WTC11 (cell line): Measurements from ENCODE around the gene FOXJ3. TPM values are rescaled to one million over a fixed set of nuclear protein-coding genes. Genes with fewer than 3 reads are reported as not detected.

Experiments
- ATAC-seq: fragments of 200-7000 bp; cut with Tn5 transposase; 2 replicates; pipeline ENCODE4 v1.10.0; 2021; ENCODE audit warnings: mild to moderate bottlenecking, moderate library complexity
- CTCF ChIA-PET: fragments of 300-600 bp; sonication (Branson Sonifier 250); formaldehyde crosslinking; loops from one replicate; lab custom pipeline; 2021; ENCODE audit warnings: antibody characterized with exemption; lab: Charles Lee
- POLR2A ChIA-PET: fragments of 350-600 bp; sonication (Branson Sonifier 250); formaldehyde crosslinking; loops from one replicate; lab custom pipeline; 2021; ENCODE audit warnings: antibody characterized with exemption; lab: Charles Lee
- DNase-seq: peaks from one replicate; pipeline ENCODE4 v3.0.0; 2021; ENCODE audit warnings: low spot score
- H3K27ac Mint-ChIP-seq: 2 replicates; pipeline ENCODE4 v1.8.0; 2021; ENCODE audit warnings: mixed read lengths
- H3K27me3 Mint-ChIP-seq: 2 replicates; pipeline ENCODE4 v1.8.0; 2021; ENCODE audit warnings: low read depth, mild to moderate bottlenecking, moderate library complexity, mixed read lengths
- H3K36me3 Mint-ChIP-seq: 2 replicates; pipeline ENCODE4 v1.8.0; 2021; ENCODE audit warnings: mixed read lengths
- H3K4me1 Mint-ChIP-seq: 2 replicates; pipeline ENCODE4 v1.8.0; 2022; ENCODE audit warnings: mixed read lengths
- H3K4me3 Mint-ChIP-seq: 2 replicates; pipeline ENCODE4 v1.8.0; 2021; ENCODE audit warnings: mild to moderate bottlenecking, moderate library complexity, mixed read lengths
- H3K9me3 Mint-ChIP-seq: 2 replicates; pipeline ENCODE4 v1.8.0; 2021; ENCODE audit warnings: mixed read lengths
- ATF2 ChIP-seq: sonication (generic); formaldehyde crosslinking; IDR thresholded peaks from 2 replicates; pipeline ENCODE4 v1.8.1; 2022; ENCODE audit warnings: low read depth, missing genetic modification reagents, borderline replicate concordance
- CBFB ChIP-seq: sonication (generic); formaldehyde crosslinking; IDR thresholded peaks from 2 replicates; pipeline ENCODE4 v1.8.1; 2022; ENCODE audit warnings: mild to moderate bottlenecking, low read depth, missing genetic modification reagents
- CREM ChIP-seq: sonication (generic); formaldehyde crosslinking; IDR thresholded peaks from 2 replicates; pipeline ENCODE4 v1.8.1; 2022; ENCODE audit warnings: mild to moderate bottlenecking, missing genetic modification reagents, moderate library complexity
- ELF4 ChIP-seq: sonication (generic); formaldehyde crosslinking; IDR thresholded peaks from 2 replicates; pipeline ENCODE4 v1.8.1; 2022; ENCODE audit warnings: low read depth, mild to moderate bottlenecking, moderate library complexity, missing genetic modification reagents
- NFE2L1 ChIP-seq: sonication (generic); formaldehyde crosslinking; IDR thresholded peaks from 2 replicates; pipeline ENCODE4 v1.8.1; 2023; ENCODE audit warnings: missing genetic modification reagents
- PREB ChIP-seq: sonication (generic); formaldehyde crosslinking; IDR thresholded peaks from 2 replicates; pipeline ENCODE4 v1.8.1; 2022; ENCODE audit warnings: mild to moderate bottlenecking, missing genetic modification reagents, moderate library complexity, borderline replicate concordance
- SMAD4 ChIP-seq: sonication (generic); formaldehyde crosslinking; IDR thresholded peaks from 2 replicates; pipeline ENCODE4 v1.8.0; 2022; ENCODE audit warnings: mild to moderate bottlenecking, missing genetic modification reagents
- STAT6 ChIP-seq: sonication (generic); formaldehyde crosslinking; conservative IDR thresholded peaks from 2 replicates; pipeline ENCODE4 v1.8.1; 2023; ENCODE audit warnings: mild to moderate bottlenecking, low read depth, missing genetic modification reagents, moderate library complexity
- ZNF281 ChIP-seq: sonication (generic); formaldehyde crosslinking; IDR thresholded peaks from 2 replicates; pipeline ENCODE4 v1.8.0; 2023; ENCODE audit warnings: mild to moderate bottlenecking, missing genetic modification reagents
- ZNF317 ChIP-seq: sonication (generic); formaldehyde crosslinking; IDR thresholded peaks from 2 replicates; pipeline ENCODE4 v1.8.1; 2023; ENCODE audit warnings: low read depth, mild to moderate bottlenecking, moderate library complexity, missing genetic modification reagents, borderline replicate concordance
- ZNF423 ChIP-seq: fragments of 250-450 bp; sonication (Bioruptor Pico); IDR thresholded peaks from 2 replicates; pipeline ENCODE4 v2.1.2; 2022; ENCODE audit warnings: mild to moderate bottlenecking, moderate library complexity
- total RNA-seq: library from RNA; stranded (reverse); gene quantifications from 3 replicates; pipeline ENCODE4 v1.2.3, GENCODE V29; 2021
- TF ChIP-seq, protein P1 (sequence below): sonication (generic); formaldehyde crosslinking; IDR thresholded peaks from 2 replicates; pipeline ENCODE4 v1.8.1; 2022; ENCODE audit warnings: low read depth, mild to moderate bottlenecking, moderate library complexity, missing genetic modification reagents, borderline replicate concordance
- TF ChIP-seq, protein P2 (sequence below): sonication (generic); formaldehyde crosslinking; IDR thresholded peaks from 2 replicates; pipeline ENCODE4 v1.8.0; 2022; ENCODE audit warnings: mild to moderate bottlenecking, missing genetic modification reagents
- TF ChIP-seq, protein P3 (sequence below): fragments of 250-450 bp; sonication (Bioruptor Pico); IDR thresholded peaks from 2 replicates; pipeline ENCODE4 v1.8.0; 2021; ENCODE audit warnings: mild to moderate bottlenecking
- TF ChIP-seq, protein P4 (sequence below): fragments of 250-450 bp; sonication (Bioruptor Pico); IDR thresholded peaks from 2 replicates; pipeline ENCODE4 v1.9.0; 2021; ENCODE audit warnings: mild to moderate bottlenecking, borderline replicate concordance

FOXJ3 gene
- total RNA-seq, 1 experiment from 2014 or later: 43.3 TPM

- TF ChIP-seq CREM: no peak
- TF ChIP-seq, all 79 proteins: peak for 0
- Mint-ChIP-seq H3K4me1 (no peaks in the 10 kb centered on the region), H3K9me3 (peaks cover 9% of the 10 kb centered on the region), H3K27me3 (no peaks in the 10 kb centered on the region), H3K27ac (no peak overlapping the region), H3K36me3 (no peaks in the 10 kb centered on the region), H3K4me3 (no peak overlapping the region)
- CTCF ChIA-PET: interaction anchor here (0.9 to 1.7 kb wide), 3 partner anchors 15 to 366 kb away, joined by 3 read pairs; no protein-coding TSS in a partner anchor
- DNase-seq (no peak), ATAC-seq (no peak)
- POLR2A ChIA-PET: no interaction called here
Measured at GRCh38 chr1:42142894-42143675, 191.9 kb downstream of the FOXJ3 start.

GRCh38 chr1:42141978-42142377, 193.1 kb downstream of the FOXJ3 start:
- POLR2A ChIA-PET: no interaction called here
- H3K9me3 Mint-ChIP-seq: peaks cover 9% of the 10 kb centered on the region
- H3K27ac Mint-ChIP-seq: no peak overlapping the region
- DNase-seq (no peak), ATAC-seq (no peak)
- TF ChIP-seq ELF4 (CRISPR knock-in tag) (no peak), PREB (CRISPR knock-in tag) (no peak), ZNF423 (no peak), ATF2 (CRISPR knock-in tag) (no peak), STAT6 (CRISPR knock-in tag) (no peak), CBFB (CRISPR knock-in tag) (no peak), ZNF317 (no peak), ZNF281 (CRISPR knock-in tag) (no peak), SMAD4 (no peak), NFE2L1 (CRISPR knock-in tag) (no peak)
- TF ChIP-seq, protein P1, sequence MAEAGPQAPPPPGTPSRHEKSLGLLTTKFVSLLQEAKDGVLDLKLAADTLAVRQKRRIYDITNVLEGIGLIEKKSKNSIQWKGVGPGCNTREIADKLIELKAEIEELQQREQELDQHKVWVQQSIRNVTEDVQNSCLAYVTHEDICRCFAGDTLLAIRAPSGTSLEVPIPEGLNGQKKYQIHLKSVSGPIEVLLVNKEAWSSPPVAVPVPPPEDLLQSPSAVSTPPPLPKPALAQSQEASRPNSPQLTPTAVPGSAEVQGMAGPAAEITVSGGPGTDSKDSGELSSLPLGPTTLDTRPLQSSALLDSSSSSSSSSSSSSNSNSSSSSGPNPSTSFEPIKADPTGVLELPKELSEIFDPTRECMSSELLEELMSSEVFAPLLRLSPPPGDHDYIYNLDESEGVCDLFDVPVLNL (CRISPR knock-in tag): no peak
- TF ChIP-seq, protein P2, sequence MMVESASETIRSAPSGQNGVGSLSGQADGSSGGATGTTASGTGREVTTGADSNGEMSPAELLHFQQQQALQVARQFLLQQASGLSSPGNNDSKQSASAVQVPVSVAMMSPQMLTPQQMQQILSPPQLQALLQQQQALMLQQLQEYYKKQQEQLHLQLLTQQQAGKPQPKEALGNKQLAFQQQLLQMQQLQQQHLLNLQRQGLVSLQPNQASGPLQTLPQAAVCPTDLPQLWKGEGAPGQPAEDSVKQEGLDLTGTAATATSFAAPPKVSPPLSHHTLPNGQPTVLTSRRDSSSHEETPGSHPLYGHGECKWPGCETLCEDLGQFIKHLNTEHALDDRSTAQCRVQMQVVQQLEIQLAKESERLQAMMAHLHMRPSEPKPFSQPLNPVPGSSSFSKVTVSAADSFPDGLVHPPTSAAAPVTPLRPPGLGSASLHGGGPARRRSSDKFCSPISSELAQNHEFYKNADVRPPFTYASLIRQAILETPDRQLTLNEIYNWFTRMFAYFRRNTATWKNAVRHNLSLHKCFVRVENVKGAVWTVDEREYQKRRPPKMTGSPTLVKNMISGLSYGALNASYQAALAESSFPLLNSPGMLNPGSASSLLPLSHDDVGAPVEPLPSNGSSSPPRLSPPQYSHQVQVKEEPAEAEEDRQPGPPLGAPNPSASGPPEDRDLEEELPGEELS (CRISPR knock-in tag): no peak
- TF ChIP-seq, protein P3, sequence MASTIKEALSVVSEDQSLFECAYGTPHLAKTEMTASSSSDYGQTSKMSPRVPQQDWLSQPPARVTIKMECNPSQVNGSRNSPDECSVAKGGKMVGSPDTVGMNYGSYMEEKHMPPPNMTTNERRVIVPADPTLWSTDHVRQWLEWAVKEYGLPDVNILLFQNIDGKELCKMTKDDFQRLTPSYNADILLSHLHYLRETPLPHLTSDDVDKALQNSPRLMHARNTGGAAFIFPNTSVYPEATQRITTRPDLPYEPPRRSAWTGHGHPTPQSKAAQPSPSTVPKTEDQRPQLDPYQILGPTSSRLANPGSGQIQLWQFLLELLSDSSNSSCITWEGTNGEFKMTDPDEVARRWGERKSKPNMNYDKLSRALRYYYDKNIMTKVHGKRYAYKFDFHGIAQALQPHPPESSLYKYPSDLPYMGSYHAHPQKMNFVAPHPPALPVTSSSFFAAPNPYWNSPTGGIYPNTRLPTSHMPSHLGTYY (CRISPR knock-in tag): no peak
- TF ChIP-seq, protein P4, sequence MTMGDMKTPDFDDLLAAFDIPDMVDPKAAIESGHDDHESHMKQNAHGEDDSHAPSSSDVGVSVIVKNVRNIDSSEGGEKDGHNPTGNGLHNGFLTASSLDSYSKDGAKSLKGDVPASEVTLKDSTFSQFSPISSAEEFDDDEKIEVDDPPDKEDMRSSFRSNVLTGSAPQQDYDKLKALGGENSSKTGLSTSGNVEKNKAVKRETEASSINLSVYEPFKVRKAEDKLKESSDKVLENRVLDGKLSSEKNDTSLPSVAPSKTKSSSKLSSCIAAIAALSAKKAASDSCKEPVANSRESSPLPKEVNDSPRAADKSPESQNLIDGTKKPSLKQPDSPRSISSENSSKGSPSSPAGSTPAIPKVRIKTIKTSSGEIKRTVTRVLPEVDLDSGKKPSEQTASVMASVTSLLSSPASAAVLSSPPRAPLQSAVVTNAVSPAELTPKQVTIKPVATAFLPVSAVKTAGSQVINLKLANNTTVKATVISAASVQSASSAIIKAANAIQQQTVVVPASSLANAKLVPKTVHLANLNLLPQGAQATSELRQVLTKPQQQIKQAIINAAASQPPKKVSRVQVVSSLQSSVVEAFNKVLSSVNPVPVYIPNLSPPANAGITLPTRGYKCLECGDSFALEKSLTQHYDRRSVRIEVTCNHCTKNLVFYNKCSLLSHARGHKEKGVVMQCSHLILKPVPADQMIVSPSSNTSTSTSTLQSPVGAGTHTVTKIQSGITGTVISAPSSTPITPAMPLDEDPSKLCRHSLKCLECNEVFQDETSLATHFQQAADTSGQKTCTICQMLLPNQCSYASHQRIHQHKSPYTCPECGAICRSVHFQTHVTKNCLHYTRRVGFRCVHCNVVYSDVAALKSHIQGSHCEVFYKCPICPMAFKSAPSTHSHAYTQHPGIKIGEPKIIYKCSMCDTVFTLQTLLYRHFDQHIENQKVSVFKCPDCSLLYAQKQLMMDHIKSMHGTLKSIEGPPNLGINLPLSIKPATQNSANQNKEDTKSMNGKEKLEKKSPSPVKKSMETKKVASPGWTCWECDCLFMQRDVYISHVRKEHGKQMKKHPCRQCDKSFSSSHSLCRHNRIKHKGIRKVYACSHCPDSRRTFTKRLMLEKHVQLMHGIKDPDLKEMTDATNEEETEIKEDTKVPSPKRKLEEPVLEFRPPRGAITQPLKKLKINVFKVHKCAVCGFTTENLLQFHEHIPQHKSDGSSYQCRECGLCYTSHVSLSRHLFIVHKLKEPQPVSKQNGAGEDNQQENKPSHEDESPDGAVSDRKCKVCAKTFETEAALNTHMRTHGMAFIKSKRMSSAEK (CRISPR knock-in tag): no peak
- TF ChIP-seq, all 79 proteins: peak for 0
- H3K4me1 Mint-ChIP-seq: peaks cover 6% of the 10 kb centered on the region; the same call in 1 of the 2 replicates
- CTCF ChIA-PET: interaction anchor here (0.9 to 1.0 kb wide), 2 partner anchors 16 to 32 kb away, joined by 3 read pairs; no protein-coding TSS in a partner anchor
- no peaks in the 10 kb centered on the region for H3K27me3 Mint-ChIP-seq
- H3K4me3 Mint-ChIP-seq: no peak overlapping the region
- no peaks in the 10 kb centered on the region for H3K36me3 Mint-ChIP-seq
